CD4-positive, alpha-beta T cell (primary cell): ENCODE data around the gene MAP4K2. TPM values are rescaled to one million over a fixed set of nuclear protein-coding genes. Genes with fewer than 3 reads are reported as not detected.
A peak's percentile ranks its signal among the peaks of the same experiment; 100 is the strongest.

Source experiments
- ATAC-seq: fragments of 200-7000 bp; cut with Tn5 transposase; one replicate; pipeline ENCODE4 v1.10.0; 2022; ENCODE audit warnings: mild to moderate bottlenecking; ENCODE audit not compliant: poor library complexity
- CTCF ChIA-PET: fragments of 350-600 bp; sonication (Branson Sonifier 250); formaldehyde crosslinking; loops from one replicate; lab custom pipeline; 2021; ENCODE audit warnings: antibody characterized with exemption, inconsistent platforms; lab: Charles Lee
- POLR2A ChIA-PET: fragments of 350-600 bp; sonication (Branson Sonifier 250); formaldehyde crosslinking; loops from one replicate; lab custom pipeline; 2021; ENCODE audit warnings: antibody characterized with exemption, inconsistent platforms; lab: Charles Lee
- DNase-seq, 14 experiments: peaks; one replicate each; pipeline ENCODE4 v3.0.0-alpha.2; 2013 to 2020; ENCODE audit warnings: mixed read lengths in 2 of 14
- H3K27ac ChIP-seq, 2 donors: one replicate each; pipeline versions ENCODE4 v1.5.1 to v1.7.0; 2013; ENCODE audit warnings: low read length in 2 of 2, low read depth in 1 of 2, mild to moderate bottlenecking in 1 of 2
- H3K27me3 ChIP-seq, 2 experiments: 1 replicate in 1 of 2; 2 replicates in 1 of 2; pipeline versions ENCODE4 v1.6.1 to v1.7.0; 2013; ENCODE audit warnings: low read length in 2 of 2, control low read depth in 1 of 2, mild to moderate bottlenecking in 1 of 2, moderate library complexity in 1 of 2; ENCODE audit not compliant: insufficient read depth in 2 of 2, control insufficient read depth in 1 of 2
- H3K36me3 ChIP-seq: one replicate; pipeline ENCODE4 v1.6.1; 2013; ENCODE audit warnings: low read length, control low read depth; ENCODE audit not compliant: insufficient read depth
- H3K4me1 ChIP-seq: one replicate; pipeline ENCODE4 v1.6.1; 2013; ENCODE audit warnings: low read length, control low read depth; ENCODE audit not compliant: insufficient read depth
- H3K4me3 ChIP-seq: one replicate; pipeline ENCODE4 v1.5.1; 2013; ENCODE audit warnings: mild to moderate bottlenecking, low read length, moderate library complexity
- H3K9me3 ChIP-seq, 2 experiments: 1 replicate in 1 of 2; 2 replicates in 1 of 2; pipeline versions ENCODE4 v1.6.1 to v1.7.0; 2013; ENCODE audit warnings: low read length in 2 of 2, mild to moderate bottlenecking in 2 of 2, control low read depth in 1 of 2, moderate library complexity in 1 of 2; ENCODE audit not compliant: control insufficient read depth in 1 of 2, insufficient read depth in 1 of 2
- H3K27ac Mint-ChIP-seq: one replicate; pipeline ENCODE4 v1.8.0; 2020; ENCODE audit warnings: mixed read lengths
- H3K27me3 Mint-ChIP-seq: one replicate; pipeline ENCODE4 v1.8.0; 2021; ENCODE audit warnings: mixed read lengths
- H3K36me3 Mint-ChIP-seq: one replicate; pipeline ENCODE4 v1.8.0; 2021; ENCODE audit warnings: low read depth, mixed read lengths
- H3K4me1 Mint-ChIP-seq: one replicate; pipeline ENCODE4 v1.8.0; 2021; ENCODE audit warnings: low read depth, mixed read lengths
- H3K4me3 Mint-ChIP-seq: one replicate; pipeline ENCODE4 v1.8.0; 2020; ENCODE audit warnings: mild to moderate bottlenecking, mixed read lengths
- H3K9me3 Mint-ChIP-seq: one replicate; pipeline ENCODE4 v1.8.0; 2020; ENCODE audit warnings: mixed read lengths
- CTCF ChIP-seq: fragments of 200-600 bp; IDR thresholded peaks from one replicate; pipeline ENCODE4 v1.8.0; 2022; ENCODE audit warnings: antibody characterized with exemption, mild to moderate bottlenecking
- intact Hi-C, 2 experiments: fragments of 100-400 bp; cut with DNase I in 1 of 2; cut with micrococcal nuclease in 1 of 2; formaldehyde crosslinking; loops; one replicate each; pipeline versions ENCODE4 v1.15.1 to v1.9.0; 2023 to 2025; cut with DNase I, micrococcal nuclease
- total RNA-seq, 174 experiments: library from RNA in 2 of 174; stranded (reverse) in 2 of 174; gene quantifications; one replicate each; pipeline ENCODE4 v1.2.3 and lab custom pipeline; 2021 to 2026

The MAP4K2 gene
- total RNA-seq, 2 experiments from 2014 or later, result 71.9 to 74.1 TPM

GRCh38 chr11:64844330-64845128 lies 41.5 kb upstream of the MAP4K2 start, which contains the start of gene CDC42BPG:
Gene CDC42BPG, minus strand, starts transcription at chr11:64844653. Its CDS starts 84 bp downstream, at chr11:64844569.
- H3K27ac Mint-ChIP-seq, result peak within 1 kb of the TSS; percentile 50
- H3K4me1 Mint-ChIP-seq, result peaks cover 42% of the 10 kb centered on the region
- peak within 1 kb of the TSS; percentile 61 for H3K4me3 ChIP-seq
- ChIA-PET CTCF (interaction anchor here (0.6 to 12.7 kb wide), 26 partner anchors 10 to 234 kb away, joined by 3 to 136 read pairs (median 4); partner anchors contain the start of genes ARL2, MAP4K2, MEN1 and PPP2R5B), POLR2A (interaction anchor here (0.7 to 27.2 kb wide), 9 partner anchors 15 to 277 kb away, joined by 3 to 767 read pairs (median 8); partner anchors contain the start of genes EHD1, FAU, MAP4K2 and MEN1)
- H3K4me3 Mint-ChIP-seq, result peak within 1 kb of the TSS; percentile 87
- H3K27me3 Mint-ChIP-seq, result no peaks in the 10 kb centered on the region
- peaks cover 2% of the 10 kb centered on the region for H3K36me3 Mint-ChIP-seq
- peaks cover 50% of the 10 kb centered on the region for H3K4me1 ChIP-seq
- peak; percentile 73 for ATAC-seq
- H3K36me3 ChIP-seq, result no peaks in the 10 kb centered on the region
- peak; percentile 54 to 90 (median 72) for DNase-seq
- H3K9me3 ChIP-seq, result no peaks in the 10 kb centered on the region
- no peaks in the 10 kb centered on the region for H3K27me3 ChIP-seq
- no peaks in the 10 kb centered on the region for H3K9me3 Mint-ChIP-seq
- peak; percentile 52 for TF ChIP-seq CTCF
- H3K27ac ChIP-seq, result peak within 1 kb of the TSS; percentile 50 to 52
- intact Hi-C loops, result loop anchor here (2.0 to 10.0 kb wide), 6 partner anchors 14 to 273 kb away; partner anchors contain the start of genes CDCA5 (in 1 of the 2), ZFPL1 (in 1 of the 2) and ZNHIT2 (in 1 of the 2)

GRCh38 chr11:64843686-64844329 lies 40.8 kb upstream of the MAP4K2 start:
- CTCF ChIA-PET, result interaction anchor here (0.6 to 12.7 kb wide), 22 partner anchors 9 to 235 kb away, joined by 3 to 136 read pairs (median 4); partner anchors contain the start of genes ARL2, MAP4K2 and MEN1
- peak overlapping the region; percentile 37 for H3K4me3 ChIP-seq
- peak overlapping the region; percentile 50 for H3K27ac Mint-ChIP-seq

More at GRCh38 chr11:64843686-64844329, 40.8 kb upstream of the MAP4K2 start:
- no peaks in the 10 kb centered on the region for H3K36me3 ChIP-seq
- Mint-ChIP-seq H3K4me3 (peak overlapping the region; percentile 87), H3K4me1 (peaks cover 34% of the 10 kb centered on the region), H3K9me3 (no peaks in the 10 kb centered on the region), H3K27me3 (no peaks in the 10 kb centered on the region), H3K36me3 (peaks cover 5% of the 10 kb centered on the region)
- POLR2A ChIA-PET, result interaction anchor here (0.7 to 27.2 kb wide), 9 partner anchors 16 to 278 kb away, joined by 3 to 767 read pairs (median 8); partner anchors contain the start of genes EHD1, FAU, MAP4K2 and MEN1
- intact Hi-C loops, result loop anchor here (2.0 to 10.0 kb wide), 5 partner anchors 15 to 241 kb away; partner anchors contain the start of genes CDCA5 (in 1 of the 2) and ZFPL1 (in 1 of the 2)
- ATAC-seq (no peak), DNase-seq (no peak)
- no peaks in the 10 kb centered on the region for H3K27me3 ChIP-seq
- no peaks in the 10 kb centered on the region for H3K9me3 ChIP-seq
- no peak overlapping the region for H3K27ac ChIP-seq
- TF ChIP-seq CTCF, result no peak
- H3K4me1 ChIP-seq, result peaks cover 43% of the 10 kb centered on the region
